Fibroblast of villous mesenchyme (primary cell): Measurements from ENCODE around the gene MACIR. TPM values are rescaled to one million over a fixed set of nuclear protein-coding genes. Genes with fewer than 3 reads are reported as not detected.
A peak's percentile ranks its signal among the peaks of the same experiment; 100 is the strongest.

Source experiments
- DNase-seq: peaks from one replicate; pipeline ENCODE4 v3.0.0-alpha.2; 2010; ENCODE audit warnings: low read depth
- H3K4me3 ChIP-seq: 2 replicates; pipeline ENCODE4 v1.5.1; 2011; ENCODE audit warnings: low read depth, mild to moderate bottlenecking, low read length
- CTCF ChIP-seq: IDR thresholded peaks from 2 replicates; pipeline ENCODE4 v1.5.1; 2012; ENCODE audit warnings: low read depth, mild to moderate bottlenecking, low read length; ENCODE audit not compliant: insufficient read depth
- total RNA-seq: library from RNA; depleted of rRNA; stranded (reverse); fragments of >200 nt; gene quantifications from 2 replicates; pipeline ENCODE4 v1.2.3, GENCODE V29; 2012

MACIR gene
- total RNA-seq, 1 donor: 31.5 TPM

GRCh38 chr5:103228588-103228987 lies 30.0 kb upstream of the MACIR start:
- DNase-seq: no peak
- TF ChIP-seq CTCF: no peak
- no peak overlapping the region for H3K4me3 ChIP-seq

GRCh38 chr5:103232393-103232999 lies 26.1 kb upstream of the MACIR start:
- no peak overlapping the region for H3K4me3 ChIP-seq
- peak; percentile 51 for DNase-seq
- peak; percentile 81 for TF ChIP-seq CTCF

- no peak for TF ChIP-seq CTCF
- no peak for DNase-seq
- no peak overlapping the region for H3K4me3 ChIP-seq
Measured at GRCh38 chr5:103234239-103234975, 24.2 kb upstream of the MACIR start.

GRCh38 chr5:103235891-103236290 lies 22.7 kb upstream of the MACIR start:
- TF ChIP-seq CTCF: no peak
- DNase-seq: no peak
- H3K4me3 ChIP-seq: no peak overlapping the region

- no peak for TF ChIP-seq CTCF
- DNase-seq: no peak
Measured at GRCh38 chr5:103237778-103238177, 20.8 kb upstream of the MACIR start.

GRCh38 chr5:103243665-103244064 lies 14.9 kb upstream of the MACIR start:
- no peak overlapping the region for H3K4me3 ChIP-seq
- no peak for DNase-seq
- no peak for TF ChIP-seq CTCF

More at GRCh38 chr5:103237778-103238177, 20.8 kb upstream of the MACIR start:
- H3K4me3 ChIP-seq: no peak overlapping the region

GRCh38 chr5:103244398-103244797 lies 14.2 kb upstream of the MACIR start:
- TF ChIP-seq CTCF: no peak
- no peak for DNase-seq

More at GRCh38 chr5:103244398-103244797, 14.2 kb upstream of the MACIR start:
- H3K4me3 ChIP-seq: no peak overlapping the region
